Fibroblast of peridontal ligament (primary cell): Measurements from ENCODE around the gene SNTG2.
"Not testable (repeated sequence)": the region's sequence is repeated elsewhere in the genome, so short reads cannot be mapped to it uniquely, and the experiment has no call there.

Experiments used
- DNase-seq: peaks from one replicate; pipeline ENCODE4 v3.0.0-alpha.2; 2010; ENCODE audit errors: extremely low read depth

Gene SNTG2

DNA sequence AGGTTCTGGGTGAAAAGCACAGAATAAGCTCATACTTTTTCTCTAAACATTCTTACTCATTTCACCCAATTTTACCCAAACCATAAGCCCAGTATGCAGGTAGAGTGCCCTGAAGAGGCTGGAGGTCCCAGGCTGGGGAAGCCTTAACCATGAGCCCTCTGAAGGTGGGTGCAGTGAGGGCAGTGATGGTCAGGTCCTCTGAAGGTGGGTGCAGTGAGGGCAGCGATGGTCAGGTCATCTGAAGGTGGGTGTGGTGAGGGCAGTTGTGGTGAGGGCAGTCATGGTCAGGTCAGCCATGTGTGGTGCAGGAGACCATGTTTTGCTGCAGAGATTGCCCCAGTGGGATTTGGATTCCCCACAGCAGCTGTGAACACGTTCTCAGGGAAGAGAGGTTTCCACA is 148.8 kb downstream of the SNTG2 start:
- DNase-seq: no peak

DNA sequence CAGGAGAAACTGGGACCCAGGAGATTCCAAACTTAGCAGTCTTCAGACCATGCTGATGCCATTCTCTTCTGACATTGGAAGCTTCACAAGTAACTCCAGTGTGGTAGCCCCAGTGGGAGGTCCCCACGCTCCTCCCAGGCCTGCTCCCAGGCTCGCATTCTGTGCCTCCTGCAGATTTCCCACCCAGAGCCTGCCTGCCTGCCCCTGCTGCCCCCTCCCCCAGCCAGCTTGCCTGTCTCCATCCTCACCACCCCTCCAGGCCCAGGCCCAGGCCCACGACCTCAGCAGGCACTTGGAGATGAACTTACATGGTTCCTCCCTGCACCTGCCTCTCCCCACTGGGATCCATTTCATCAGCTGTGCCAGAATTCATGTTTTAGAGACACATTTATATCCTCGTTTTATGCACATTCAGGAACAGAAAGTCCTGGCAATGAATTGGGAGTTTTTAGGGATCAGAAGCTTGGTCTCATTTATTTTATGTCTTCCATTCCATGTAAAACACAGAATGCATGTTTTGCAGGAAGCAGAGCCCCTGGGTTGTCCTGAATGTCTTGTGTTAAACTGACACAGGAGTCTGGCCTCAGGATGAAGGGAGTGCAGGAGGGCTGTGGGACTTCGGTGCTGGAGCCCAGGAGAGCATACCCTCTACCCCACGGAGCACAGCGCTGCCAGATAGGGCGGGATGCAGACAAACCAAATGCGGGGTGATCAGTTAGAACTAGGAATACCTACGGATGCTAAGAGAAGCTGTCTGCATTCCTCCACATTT is 150.5 kb downstream of the SNTG2 start:
- no peak for DNase-seq

- DNase-seq: no peak
These were observed 151.4 kb downstream of the SNTG2 start for GRCh38 chr2:1101982-1102590.

GRCh38 chr2:1104364-1104763 is 153.7 kb downstream of the SNTG2 start:
- no peak for DNase-seq

GRCh38 chr2:1106344-1106743 is 155.7 kb downstream of the SNTG2 start:
- not testable (repeated sequence) for DNase-seq

- DNase-seq: no peak
These were observed 165.3 kb downstream of the SNTG2 start for GRCh38 chr2:1115843-1116539.

- no peak for DNase-seq
These were observed 166.9 kb downstream of the SNTG2 start for GRCh38 chr2:1117569-1117968.

- DNase-seq: no peak
These were observed 174.6 kb downstream of the SNTG2 start for GRCh38 chr2:1125217-1125616.

DNA sequence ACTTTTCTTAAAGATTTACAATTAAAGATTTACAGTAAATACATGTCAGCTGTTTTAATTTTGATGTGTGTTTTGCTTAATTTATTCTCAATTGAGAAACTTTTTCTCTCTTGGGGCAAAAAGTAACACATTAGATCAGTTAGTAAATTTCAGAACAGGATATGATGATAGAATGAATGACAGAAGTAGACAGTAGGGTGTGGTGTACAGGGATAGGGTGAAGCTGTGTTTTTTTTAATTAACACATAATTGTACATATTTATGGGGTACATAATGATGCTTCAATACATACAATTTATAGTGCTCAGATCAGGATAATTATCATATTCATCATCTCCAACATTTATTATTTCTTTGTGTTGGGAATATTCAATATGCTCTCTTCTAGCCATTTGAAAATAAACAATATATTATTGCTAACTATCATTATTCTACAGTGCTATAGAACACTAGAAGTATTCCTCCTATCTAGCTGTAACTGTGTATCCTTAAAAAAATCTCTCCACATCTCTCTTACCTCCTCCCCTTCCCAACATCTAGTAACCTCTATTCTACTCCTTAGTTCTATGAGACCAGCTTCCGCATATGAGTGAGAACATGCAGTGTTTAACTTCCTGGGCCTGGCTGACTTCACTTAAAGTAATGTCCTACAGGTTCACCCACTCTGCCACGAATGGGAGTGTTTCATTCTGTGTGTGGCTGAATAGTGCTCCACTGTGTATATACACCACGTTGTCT is 175.2 kb downstream of the SNTG2 start:
- DNase-seq: no peak

GRCh38 chr2:1129982-1130381 is 179.3 kb downstream of the SNTG2 start:
- no peak for DNase-seq

DNA sequence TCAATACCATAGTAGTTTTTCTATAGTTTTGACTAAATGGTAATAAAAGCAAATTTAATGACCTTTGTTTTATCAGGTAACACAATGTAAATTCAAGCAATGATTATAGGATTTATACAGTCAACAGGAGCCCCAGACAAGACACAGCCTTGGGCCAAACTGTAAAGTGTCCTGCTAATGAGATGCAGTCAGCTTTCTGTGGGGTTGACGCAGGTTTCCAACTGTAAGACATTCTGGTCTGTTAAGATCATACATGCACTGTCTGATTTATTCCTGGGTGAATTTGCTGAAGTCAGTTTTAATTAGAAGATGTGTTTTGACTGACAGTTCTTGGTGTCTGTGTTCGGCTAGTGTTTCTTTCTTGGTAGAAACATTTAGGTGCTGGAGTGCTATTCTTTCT is 180.3 kb downstream of the SNTG2 start:
- DNase-seq: no peak

DNA sequence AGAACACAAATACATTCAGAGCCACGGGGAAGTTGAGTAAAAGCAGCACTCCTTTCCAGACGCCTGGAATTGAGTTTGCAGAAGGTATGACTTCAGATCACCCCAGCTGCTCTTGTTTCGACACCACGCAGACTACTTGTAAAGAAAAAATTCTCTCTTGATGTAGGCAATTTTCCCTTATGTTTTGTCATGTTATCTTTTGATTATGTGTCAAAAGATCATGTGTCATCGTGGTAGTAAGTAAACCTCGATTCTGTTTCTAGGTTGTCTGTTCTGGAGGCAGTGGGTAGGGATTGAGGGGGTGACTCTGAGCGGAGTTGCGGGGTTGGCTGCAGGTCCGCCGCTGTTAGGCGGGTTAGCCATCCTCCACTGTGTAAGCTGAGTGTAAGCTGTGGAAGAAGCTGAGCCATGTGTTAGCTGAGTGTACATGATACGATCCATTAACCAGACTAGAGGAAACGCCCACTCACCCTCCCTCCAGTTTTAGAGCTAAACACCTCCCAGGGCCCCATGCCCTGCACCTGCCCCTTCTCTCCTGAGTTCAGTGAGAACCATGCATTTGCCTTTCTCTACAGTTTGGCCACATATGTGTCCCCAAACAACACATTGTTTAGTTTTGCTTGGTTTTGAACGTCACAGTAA is 181.8 kb downstream of the SNTG2 start:
- no peak for DNase-seq

DNA sequence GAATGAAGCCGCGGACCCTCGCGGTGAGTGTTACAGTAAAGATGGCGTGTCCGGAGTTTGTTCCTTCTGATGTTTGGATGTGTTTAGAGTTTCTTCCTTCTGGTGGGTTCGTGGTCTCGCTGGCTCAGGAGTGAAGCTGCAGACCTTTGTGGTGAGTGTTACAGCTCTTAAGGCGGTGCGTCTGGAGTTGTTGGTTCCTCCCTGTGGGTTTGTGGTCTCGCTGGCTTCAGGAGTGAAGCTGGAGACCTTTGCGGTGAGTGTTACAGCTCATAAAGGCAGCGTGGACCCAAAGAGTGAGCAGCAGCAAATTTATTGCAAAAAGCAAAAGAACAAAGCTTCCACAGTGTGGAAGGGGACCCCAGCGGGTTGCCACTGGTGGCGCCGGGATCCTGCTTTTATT is 183.2 kb downstream of the SNTG2 start:
- DNase-seq: not testable (repeated sequence)

GRCh38 chr2:1134629-1135028 is 184.0 kb downstream of the SNTG2 start:
- DNase-seq: no peak

GRCh38 chr2:1136067-1136466 is 185.4 kb downstream of the SNTG2 start:
- peak; percentile 57 for DNase-seq

- DNase-seq: peak; percentile 16
These were observed 186.2 kb downstream of the SNTG2 start for GRCh38 chr2:1136846-1137245.

GRCh38 chr2:1137264-1137663 is 186.6 kb downstream of the SNTG2 start:
- no peak for DNase-seq

GRCh38 chr2:1137913-1138391 is 187.3 kb downstream of the SNTG2 start:
- DNase-seq: no peak

DNA sequence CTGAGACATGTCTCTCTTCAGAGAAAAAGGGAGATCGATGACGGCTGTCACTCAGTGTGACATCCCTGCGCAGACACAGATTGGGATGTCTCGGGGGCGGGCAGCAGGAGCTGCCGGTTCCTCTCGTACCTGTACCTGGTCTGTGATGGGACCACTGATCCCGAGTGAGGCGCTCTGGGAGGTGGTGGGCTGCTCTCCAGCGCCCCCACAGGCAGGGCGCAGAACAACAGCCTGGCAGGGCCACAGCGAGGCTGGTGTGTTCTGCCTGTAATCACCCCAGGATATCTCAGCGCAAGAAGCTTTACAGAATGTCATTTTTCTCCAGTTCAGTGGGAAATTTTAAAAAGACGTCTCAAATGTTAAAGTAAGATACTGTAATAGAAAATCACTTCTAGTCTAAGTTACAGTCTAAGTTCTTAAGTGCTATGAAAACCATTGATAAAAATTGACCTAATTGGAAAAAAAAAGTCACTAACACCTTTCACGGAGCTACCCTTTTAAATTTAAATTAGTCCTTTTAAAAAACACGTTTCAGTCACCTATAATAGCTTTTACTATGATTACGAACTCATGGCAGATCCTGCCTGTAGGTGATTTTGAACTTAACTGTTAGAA is 189.8 kb downstream of the SNTG2 start:
- no peak for DNase-seq

DNA sequence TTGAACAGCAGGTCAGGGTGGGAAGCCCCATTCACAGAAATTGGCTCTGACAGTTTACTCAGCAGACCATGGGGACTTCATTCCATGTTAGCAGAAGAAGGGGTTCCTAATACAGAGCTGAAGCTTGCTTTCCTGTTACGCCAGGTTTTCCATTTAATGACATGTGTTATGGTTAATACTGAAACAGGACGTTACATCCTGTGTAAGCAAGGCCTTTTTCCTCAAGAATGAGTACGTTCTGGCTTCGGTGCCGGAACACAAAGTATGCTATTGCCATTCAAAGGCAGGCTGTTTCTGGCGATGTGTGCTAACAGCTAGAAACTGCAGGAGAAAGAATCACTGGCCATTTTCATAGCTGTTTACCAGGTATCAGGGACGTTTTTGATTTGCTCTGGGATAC is 190.4 kb downstream of the SNTG2 start:
- no peak for DNase-seq

- no peak for DNase-seq
These were observed 192.5 kb downstream of the SNTG2 start for GRCh38 chr2:1143129-1143528.
